BLaER1 (cell line): ENCODE data around the gene IFI6.
A peak's percentile ranks its signal among the peaks of the same experiment; 100 is the strongest.
"Not testable (repeated sequence)": the region's sequence is repeated elsewhere in the genome, so short reads cannot be mapped to it uniquely, and the experiment has no call there.

Experiments used
- H3K27ac ChIP-seq: shearing (Covaris generic); formaldehyde crosslinking; 2 replicates; pipeline ENCODE4 v1.8.1; 2022
- H3K27me3 ChIP-seq: shearing (Covaris generic); formaldehyde crosslinking; 2 replicates; pipeline ENCODE4 v1.8.1; 2022
- H3K36me3 ChIP-seq: shearing (Covaris generic); formaldehyde crosslinking; 2 replicates; pipeline ENCODE4 v1.8.1; 2022
- H3K4me1 ChIP-seq: shearing (Covaris generic); formaldehyde crosslinking; 2 replicates; pipeline ENCODE4 v1.8.1; 2022
- H3K4me2 ChIP-seq: shearing (Covaris generic); formaldehyde crosslinking; 2 replicates; pipeline ENCODE4 v1.8.1; 2022
- H3K4me3 ChIP-seq: shearing (Covaris generic); formaldehyde crosslinking; 2 replicates; pipeline ENCODE4 v1.8.1; 2022
- H3K9ac ChIP-seq: shearing (Covaris generic); formaldehyde crosslinking; 2 replicates; pipeline ENCODE4 v1.8.1; 2022
- H3K9me3 ChIP-seq: shearing (Covaris generic); formaldehyde crosslinking; 2 replicates; pipeline ENCODE4 v1.8.1; 2022
- H4K20me1 ChIP-seq: shearing (Covaris generic); formaldehyde crosslinking; 2 replicates; pipeline ENCODE4 v1.8.1; 2022
- Cebpa-rat ChIP-seq: shearing (Covaris generic); IDR thresholded peaks from 2 replicates; pipeline ENCODE4 v1.8.1; 2022

IFI6 gene

GRCh38 chr1:27621051-27621920, 50.7 kb downstream of the IFI6 start:
- TF ChIP-seq Cebpa-rat: no peak
- H3K9me3 ChIP-seq: no peaks in the 10 kb centered on the region
- no peaks in the 10 kb centered on the region for H4K20me1 ChIP-seq
- H3K27me3 ChIP-seq: no peaks in the 10 kb centered on the region
- H3K4me3 ChIP-seq: no peak overlapping the region
- H3K4me2 ChIP-seq: no peak overlapping the region
- H3K9ac ChIP-seq: no peak overlapping the region
- H3K36me3 ChIP-seq: no peaks in the 10 kb centered on the region
- H3K4me1 ChIP-seq: peaks cover 59% of the 10 kb centered on the region
- H3K27ac ChIP-seq: no peak overlapping the region

- H3K4me3 ChIP-seq, H3K36me3 ChIP-seq, H3K9ac ChIP-seq, H3K9me3 ChIP-seq, H3K4me2 ChIP-seq, H3K27ac ChIP-seq, H4K20me1 ChIP-seq, H3K27me3 ChIP-seq: not testable (repeated sequence)
- peaks cover 45% of the 10 kb centered on the region for H3K4me1 ChIP-seq
Observed at GRCh38 chr1:27619782-27620438, 52.1 kb downstream of the IFI6 start.

- H4K20me1 ChIP-seq: no peaks in the 10 kb centered on the region
- peak overlapping the region; percentile 32; the same call in 1 of the 2 replicates for H3K9ac ChIP-seq
- H3K36me3 ChIP-seq: no peaks in the 10 kb centered on the region
- TF ChIP-seq Cebpa-rat: no peak
- peak overlapping the region; percentile 65 for H3K27ac ChIP-seq
- H3K4me2 ChIP-seq: peak overlapping the region; percentile 68
- H3K4me1 ChIP-seq: peaks cover 31% of the 10 kb centered on the region
- no peak overlapping the region for H3K4me3 ChIP-seq
- no peaks in the 10 kb centered on the region for H3K9me3 ChIP-seq
- H3K27me3 ChIP-seq: no peaks in the 10 kb centered on the region
Observed at GRCh38 chr1:27618341-27619082, 53.5 kb downstream of the IFI6 start.

GRCh38 chr1:27617420-27617819, 54.6 kb downstream of the IFI6 start:
- Histone ChIP-seq H3K4me1 (peaks cover 24% of the 10 kb centered on the region), H3K27me3 (no peaks in the 10 kb centered on the region), H3K4me3 (no peak overlapping the region), H3K36me3 (no peaks in the 10 kb centered on the region), H3K27ac (peak overlapping the region; percentile 65), H3K9ac (peak overlapping the region; percentile 32; the same call in 1 of the 2 replicates), H4K20me1 (no peaks in the 10 kb centered on the region), H3K4me2 (peak overlapping the region; percentile 68), H3K9me3 (no peaks in the 10 kb centered on the region)
- TF ChIP-seq Cebpa-rat: no peak

- Histone ChIP-seq H3K9me3 (no peaks in the 10 kb centered on the region), H3K9ac (no peak overlapping the region), H3K4me2 (no peak overlapping the region), H3K4me3 (no peak overlapping the region), H3K27ac (no peak overlapping the region), H3K27me3 (no peaks in the 10 kb centered on the region), H4K20me1 (no peaks in the 10 kb centered on the region), H3K36me3 (no peaks in the 10 kb centered on the region), H3K4me1 (peaks cover 24% of the 10 kb centered on the region)
- no peak for TF ChIP-seq Cebpa-rat
Observed at GRCh38 chr1:27616441-27616840, 55.6 kb downstream of the IFI6 start.
